Natural killer cell (primary cell): ENCODE data around the gene RRBP1. TPM values are rescaled to one million over a fixed set of nuclear protein-coding genes. Genes with fewer than 3 reads are reported as not detected.

Source experiments
- ATAC-seq, 3 donors: fragments of 150-1000 bp in 2 of 3; fragments of 200-7000 bp in 1 of 3; cut with Tn5 transposase; 1 replicate in 1 of 3; 2 replicates in 2 of 3; pipeline ENCODE4 v1.10.0; 2021; ENCODE audit warnings: mild to moderate bottlenecking in 2 of 3, moderate library complexity in 2 of 3
- DNase-seq, 2 donors: peaks; one replicate each; pipeline versions ENCODE4 v3.0.0 to v3.0.0-alpha.2; 2013 to 2021; ENCODE audit warnings: mixed read lengths in 1 of 2
- H3K27ac ChIP-seq: one replicate; pipeline ENCODE4 v1.5.1; 2013; ENCODE audit warnings: mild to moderate bottlenecking, low read length
- H3K27me3 ChIP-seq: one replicate; pipeline ENCODE4 v1.6.1; 2013; ENCODE audit warnings: low read length; ENCODE audit not compliant: control insufficient read depth, insufficient read depth
- H3K36me3 ChIP-seq: one replicate; pipeline ENCODE4 v1.6.1; 2013; ENCODE audit warnings: low read length; ENCODE audit not compliant: control insufficient read depth, insufficient read depth
- H3K4me1 ChIP-seq: one replicate; pipeline ENCODE4 v1.6.1; 2013; ENCODE audit warnings: low read length; ENCODE audit not compliant: control insufficient read depth, insufficient read depth
- H3K4me3 ChIP-seq: one replicate; pipeline ENCODE4 v1.5.1; 2013; ENCODE audit warnings: low read length
- H3K9me3 ChIP-seq: one replicate; pipeline ENCODE4 v1.6.1; 2013; ENCODE audit warnings: low read length; ENCODE audit not compliant: control insufficient read depth, insufficient read depth
- H3K27ac Mint-ChIP-seq, 2 donors: one replicate each; pipeline ENCODE4 v1.8.0; 2022; ENCODE audit warnings: mild to moderate bottlenecking in 2 of 2, mixed read lengths in 2 of 2, moderate library complexity in 1 of 2
- H3K27me3 Mint-ChIP-seq, 2 donors: one replicate each; pipeline ENCODE4 v1.8.0; 2022; ENCODE audit warnings: low read depth in 2 of 2, mixed read lengths in 2 of 2
- H3K36me3 Mint-ChIP-seq: one replicate; pipeline ENCODE4 v1.8.0; 2022; ENCODE audit warnings: mixed read lengths
- H3K4me1 Mint-ChIP-seq, 2 donors: one replicate each; pipeline ENCODE4 v1.8.0; 2022; ENCODE audit warnings: mixed read lengths in 2 of 2
- H3K4me3 Mint-ChIP-seq: one replicate; pipeline ENCODE4 v1.8.0; 2022; ENCODE audit warnings: mild to moderate bottlenecking, moderate library complexity, mixed read lengths
- H3K9me3 Mint-ChIP-seq, 2 donors: one replicate each; pipeline ENCODE4 v1.8.0; 2022; ENCODE audit warnings: mixed read lengths in 2 of 2
- CTCF ChIP-seq: fragments of 200-600 bp; IDR thresholded peaks from one replicate; pipeline ENCODE4 v1.8.0; 2022; ENCODE audit warnings: antibody characterized with exemption
- WGBS: methylation state at CpG from one replicate; pipeline ENCODE4 v1.1.7; 2013; ENCODE audit warnings: missing lambda C conversion rate; ENCODE audit not compliant: insufficient coverage; 5-methylcytosine and 5-hydroxymethylcytosine counted together
- intact Hi-C: fragments of 100-400 bp; cut with micrococcal nuclease; formaldehyde crosslinking; loops from one replicate; pipeline ENCODE4 v1.14.2; 2022
- total RNA-seq, 4 donors: library from RNA; stranded (reverse); fragments of 120-200 nt in 1 of 4; gene quantifications; one replicate each; pipeline versions ENCODE4 v1.2.3 to v1.2.4, GENCODE V29; 2013 to 2022

RRBP1 gene
- total RNA-seq, 3 donors from 2014 or later (not counting 1 experiment from before 2014, with no cell fraction given): 88.3 to 95.4 (median 90.1) TPM

GRCh38 chr20:17705916-17706315 is 23.9 kb upstream of the RRBP1 start:
- H3K36me3 ChIP-seq: no peaks in the 10 kb centered on the region
- no peaks in the 10 kb centered on the region for H3K27me3 ChIP-seq
- H3K4me3 ChIP-seq: no peak overlapping the region
- Mint-ChIP-seq H3K27ac (no peak overlapping the region), H3K4me1 (no peaks in the 10 kb centered on the region), H3K4me3 (no peak overlapping the region), H3K36me3 (no peaks in the 10 kb centered on the region), H3K9me3 (no peaks in the 10 kb centered on the region), H3K27me3 (no peaks in the 10 kb centered on the region)
- TF ChIP-seq CTCF: no peak
- intact Hi-C loops: no loop called here
- ATAC-seq: no peak
- no peaks in the 10 kb centered on the region for H3K9me3 ChIP-seq
- peaks cover 6% of the 10 kb centered on the region for H3K4me1 ChIP-seq
- DNase-seq: no peak
- WGBS: 95% methylated on average over 3 of the region's 4 CpGs
- no peak overlapping the region for H3K27ac ChIP-seq

GRCh38 chr20:17704589-17705317 is 22.7 kb upstream of the RRBP1 start:
- Mint-ChIP-seq H3K27me3 (no peaks in the 10 kb centered on the region), H3K36me3 (no peaks in the 10 kb centered on the region), H3K4me3 (no peak overlapping the region), H3K27ac (no peak overlapping the region), H3K9me3 (no peaks in the 10 kb centered on the region), H3K4me1 (no peaks in the 10 kb centered on the region)
- Histone ChIP-seq H3K27ac (no peak overlapping the region), H3K9me3 (no peaks in the 10 kb centered on the region), H3K27me3 (no peaks in the 10 kb centered on the region), H3K4me3 (no peak overlapping the region), H3K36me3 (no peaks in the 10 kb centered on the region), H3K4me1 (peaks cover 6% of the 10 kb centered on the region)
- DNase-seq (no peak), ATAC-seq (no peak)
- TF ChIP-seq CTCF: no peak
- intact Hi-C loops: no loop called here
- WGBS: 96% methylated on average over 5 of the region's 5 CpGs

GRCh38 chr20:17701826-17702225 is 19.8 kb upstream of the RRBP1 start:
- WGBS: 78% methylated on average over 3 of the region's 4 CpGs
- no peak overlapping the region for H3K27ac ChIP-seq
- H3K27me3 ChIP-seq: no peaks in the 10 kb centered on the region
- no peak overlapping the region for H3K4me3 ChIP-seq
- H3K36me3 ChIP-seq: no peaks in the 10 kb centered on the region
- no peak overlapping the region for H3K4me3 Mint-ChIP-seq
- no peaks in the 10 kb centered on the region for H3K9me3 ChIP-seq
- peaks cover 6% of the 10 kb centered on the region for H3K4me1 ChIP-seq
- no peak for TF ChIP-seq CTCF
- H3K27ac Mint-ChIP-seq: no peak overlapping the region
- DNase-seq (no peak), ATAC-seq (no peak)
- H3K4me1 Mint-ChIP-seq: no peaks in the 10 kb centered on the region
- H3K36me3 Mint-ChIP-seq: no peaks in the 10 kb centered on the region
- intact Hi-C loops: no loop called here
- H3K27me3 Mint-ChIP-seq: no peaks in the 10 kb centered on the region
- no peaks in the 10 kb centered on the region for H3K9me3 Mint-ChIP-seq

GRCh38 chr20:17700637-17701036 is 18.6 kb upstream of the RRBP1 start:
- DNase-seq (no peak), ATAC-seq (no peak)
- no peak overlapping the region for H3K4me3 ChIP-seq
- Mint-ChIP-seq H3K9me3 (no peaks in the 10 kb centered on the region), H3K4me3 (no peak overlapping the region), H3K27ac (no peak overlapping the region), H3K27me3 (no peaks in the 10 kb centered on the region), H3K4me1 (no peaks in the 10 kb centered on the region), H3K36me3 (no peaks in the 10 kb centered on the region)
- no peaks in the 10 kb centered on the region for H3K9me3 ChIP-seq
- no peak overlapping the region for H3K27ac ChIP-seq
- H3K27me3 ChIP-seq: no peaks in the 10 kb centered on the region
- peaks cover 6% of the 10 kb centered on the region for H3K4me1 ChIP-seq
- intact Hi-C loops: no loop called here
- H3K36me3 ChIP-seq: no peaks in the 10 kb centered on the region
- 82% methylated on average over 7 of the region's 7 CpGs for WGBS
- TF ChIP-seq CTCF: no peak
